HUES48 (cell line): ENCODE results near the gene TXNDC15.

Experiments
- H3K27ac ChIP-seq: one replicate; pipeline ENCODE4 v1.7.0; 2013; ENCODE audit warnings: low read depth, low read length, inconsistent platforms
- H3K27me3 ChIP-seq: 2 replicates; pipeline ENCODE4 v1.6.1; 2013; ENCODE audit warnings: mild to moderate bottlenecking, low read length; ENCODE audit not compliant: control insufficient read depth, insufficient read depth
- H3K36me3 ChIP-seq: 2 replicates; pipeline ENCODE4 v1.6.1; 2013; ENCODE audit warnings: low read length; ENCODE audit not compliant: control insufficient read depth, insufficient read depth
- H3K4me1 ChIP-seq: 2 replicates; pipeline ENCODE4 v1.6.1; 2013; ENCODE audit warnings: mild to moderate bottlenecking, low read length; ENCODE audit not compliant: control insufficient read depth, insufficient read depth
- H3K4me3 ChIP-seq: 2 replicates; pipeline ENCODE4 v1.5.1; 2013; ENCODE audit warnings: mild to moderate bottlenecking, low read depth, low read length
- H3K9ac ChIP-seq: 2 replicates; pipeline ENCODE4 v1.6.1; 2013; ENCODE audit warnings: mild to moderate bottlenecking, low read depth, low read length, moderate library complexity
- H3K9me3 ChIP-seq: 2 replicates; pipeline ENCODE4 v1.6.1; 2013; ENCODE audit warnings: low read length; ENCODE audit not compliant: control insufficient read depth, insufficient read depth

TXNDC15 gene

DNA sequence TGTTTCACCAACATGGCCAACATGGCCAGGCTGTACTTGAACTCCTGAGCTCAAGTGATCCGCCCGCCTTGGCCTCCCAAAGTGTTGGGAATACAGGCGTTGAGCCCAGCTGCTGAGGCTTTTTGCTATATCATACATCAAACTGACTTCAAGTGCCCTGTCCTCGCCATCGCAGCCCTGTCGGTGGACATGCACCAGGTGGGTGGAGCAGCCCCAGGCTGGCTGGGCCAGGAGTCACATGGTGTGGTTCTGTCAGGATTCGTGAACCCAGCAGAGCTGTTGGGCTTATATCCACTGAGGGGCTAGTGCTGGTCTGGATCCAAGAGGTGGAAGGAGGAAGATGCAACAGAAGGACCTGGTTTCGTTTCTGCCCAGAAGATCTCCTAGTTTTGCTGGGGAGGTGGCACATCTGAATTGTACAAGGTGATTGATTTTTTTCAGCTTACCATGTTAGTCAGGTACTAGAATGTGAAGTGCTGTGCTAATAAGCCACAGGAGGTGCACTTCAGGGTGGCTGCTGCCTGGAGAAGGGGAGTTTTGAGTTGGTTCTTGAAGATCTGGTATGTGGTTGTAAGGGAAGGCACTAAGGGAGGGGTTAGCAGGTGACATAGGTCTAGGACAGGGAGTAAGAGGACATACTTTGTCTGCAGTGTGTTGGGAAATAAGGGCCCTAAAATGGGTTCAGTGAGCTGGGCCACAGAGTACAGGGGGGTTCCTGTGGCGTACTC lies 46.8 kb downstream of the TXNDC15 start:
- no peak overlapping the region for H3K4me3 ChIP-seq
- H3K27me3 ChIP-seq, result no peaks in the 10 kb centered on the region
- H3K27ac ChIP-seq, result no peak overlapping the region
- H3K4me1 ChIP-seq, result no peaks in the 10 kb centered on the region
- H3K36me3 ChIP-seq, result peaks cover 36% of the 10 kb centered on the region
- H3K9ac ChIP-seq, result no peak overlapping the region
- no peaks in the 10 kb centered on the region for H3K9me3 ChIP-seq

GRCh38 chr5:134932508-134932907 lies 58.3 kb downstream of the TXNDC15 start:
- no peak overlapping the region for H3K4me3 ChIP-seq
- H3K4me1 ChIP-seq, result peaks cover 7% of the 10 kb centered on the region
- H3K36me3 ChIP-seq, result peaks cover 38% of the 10 kb centered on the region
- H3K9ac ChIP-seq, result no peak overlapping the region
- H3K27me3 ChIP-seq, result no peaks in the 10 kb centered on the region
- H3K27ac ChIP-seq, result no peak overlapping the region
- no peaks in the 10 kb centered on the region for H3K9me3 ChIP-seq

GRCh38 chr5:134934202-134934601 lies 60.0 kb downstream of the TXNDC15 start:
- Histone ChIP-seq H3K9me3 (no peaks in the 10 kb centered on the region), H3K27ac (no peak overlapping the region), H3K9ac (no peak overlapping the region), H3K4me1 (peaks cover 11% of the 10 kb centered on the region), H3K4me3 (no peak overlapping the region), H3K36me3 (peaks cover 41% of the 10 kb centered on the region), H3K27me3 (no peaks in the 10 kb centered on the region)

- H3K36me3 ChIP-seq, result peaks cover 37% of the 10 kb centered on the region
- H3K4me3 ChIP-seq, result no peak overlapping the region
- H3K9me3 ChIP-seq, result no peaks in the 10 kb centered on the region
Measured at GRCh38 chr5:134935711-134936602, 61.8 kb downstream of the TXNDC15 start.

DNA sequence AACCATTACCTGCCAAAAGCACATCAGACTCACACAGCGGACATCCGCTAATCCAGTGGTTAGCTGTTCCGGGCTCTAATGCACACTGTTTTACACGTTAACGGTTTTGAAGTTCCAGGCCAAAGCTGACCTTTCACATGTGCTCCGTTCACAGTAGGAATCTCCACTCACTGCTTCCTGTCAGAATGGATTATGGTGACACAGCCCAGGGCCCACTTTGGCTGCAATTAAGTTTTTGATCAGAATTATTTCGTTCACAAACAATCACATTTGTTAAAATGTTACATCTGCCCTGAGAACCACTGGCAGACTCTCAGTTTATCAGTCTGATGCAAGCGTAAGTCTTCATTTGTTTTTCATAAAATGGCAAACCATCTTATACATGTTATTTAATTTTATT lies 63.4 kb downstream of the TXNDC15 start:
- Histone ChIP-seq H3K9ac (no peak overlapping the region), H3K4me3 (no peak overlapping the region), H3K4me1 (peaks cover 5% of the 10 kb centered on the region), H3K9me3 (no peaks in the 10 kb centered on the region), H3K36me3 (peaks cover 32% of the 10 kb centered on the region), H3K27me3 (no peaks in the 10 kb centered on the region), H3K27ac (no peak overlapping the region)

More at GRCh38 chr5:134935711-134936602, 61.8 kb downstream of the TXNDC15 start:
- no peak overlapping the region for H3K27ac ChIP-seq
- no peaks in the 10 kb centered on the region for H3K27me3 ChIP-seq
- H3K4me1 ChIP-seq, result peaks cover 11% of the 10 kb centered on the region
- no peak overlapping the region for H3K9ac ChIP-seq

DNA sequence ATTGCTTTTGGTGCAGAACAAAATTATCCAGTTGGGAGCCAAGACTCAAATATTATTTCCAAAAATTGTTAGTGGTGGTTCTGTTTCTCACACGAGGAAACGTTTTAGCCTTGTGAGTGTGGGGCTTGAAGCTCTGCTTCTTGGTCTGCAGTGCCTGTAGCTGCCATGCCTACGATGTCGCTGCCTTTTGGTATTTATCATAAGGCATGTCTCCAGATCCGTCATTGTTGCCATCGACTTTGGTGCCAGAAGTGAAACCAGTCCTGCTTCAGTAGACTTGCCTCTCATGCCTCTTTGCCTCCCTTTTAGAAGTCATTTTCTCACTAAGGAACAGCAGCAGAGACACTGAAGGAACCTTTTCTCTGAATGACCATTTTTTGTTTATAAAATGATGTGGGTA lies 63.9 kb downstream of the TXNDC15 start:
- H3K9ac ChIP-seq, result no peak overlapping the region
- no peak overlapping the region for H3K4me3 ChIP-seq
- H3K27ac ChIP-seq, result no peak overlapping the region

DNA sequence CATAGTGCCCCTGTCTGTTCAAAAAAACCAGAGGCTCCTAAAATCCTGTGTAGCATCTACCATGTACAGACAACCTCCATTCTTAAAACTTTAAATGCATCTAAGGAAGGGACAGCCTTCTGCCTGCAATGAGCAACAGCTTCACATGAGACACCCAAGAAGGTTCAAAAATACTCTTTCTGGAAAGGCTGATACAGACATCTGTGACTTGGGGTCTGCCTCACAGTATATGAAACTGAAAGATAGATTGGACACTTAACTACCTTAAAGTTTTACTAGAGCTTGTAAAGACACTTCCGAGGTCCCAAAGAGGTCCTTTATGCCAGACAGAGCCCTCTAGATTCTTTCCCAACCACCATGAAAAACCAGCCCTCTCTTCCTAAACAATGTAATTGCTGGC lies 65.3 kb downstream of the TXNDC15 start:
- peaks cover 22% of the 10 kb centered on the region for H3K36me3 ChIP-seq

More for the DNA sequence above, 63.9 kb downstream of the TXNDC15 start:
- no peaks in the 10 kb centered on the region for H3K27me3 ChIP-seq
- peaks cover 28% of the 10 kb centered on the region for H3K36me3 ChIP-seq
- peaks cover 5% of the 10 kb centered on the region for H3K4me1 ChIP-seq
- no peaks in the 10 kb centered on the region for H3K9me3 ChIP-seq

DNA sequence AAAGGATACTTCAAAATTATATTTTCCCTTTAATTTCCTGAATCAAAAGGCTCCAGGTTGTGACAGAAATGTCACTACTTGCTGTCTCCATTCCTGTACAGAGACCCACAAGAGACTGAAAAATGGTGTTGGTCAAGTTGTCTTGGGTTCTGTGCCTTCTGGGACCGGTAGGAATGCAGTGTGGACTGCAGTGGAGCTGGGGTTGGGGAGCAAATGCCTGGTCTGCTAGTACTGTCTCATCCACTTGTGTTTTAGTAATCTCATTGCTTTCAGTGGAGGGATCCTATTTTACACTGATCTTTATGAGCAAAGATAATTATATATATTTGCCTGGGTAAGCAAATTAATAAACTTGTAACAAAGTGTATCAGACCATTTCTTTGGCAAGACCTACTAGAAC lies 69.4 kb downstream of the TXNDC15 start:
- no peaks in the 10 kb centered on the region for H3K27me3 ChIP-seq
- H3K9me3 ChIP-seq, result no peaks in the 10 kb centered on the region
- 0 out of 2 replicates have a peak, but pooled peaks cover 3% of the 10 kb centered on the region for H3K36me3 ChIP-seq
- H3K4me3 ChIP-seq, result no peak overlapping the region
- H3K27ac ChIP-seq, result no peak overlapping the region
- no peak overlapping the region for H3K9ac ChIP-seq
- no peaks in the 10 kb centered on the region for H3K4me1 ChIP-seq

More for the DNA sequence above, 65.3 kb downstream of the TXNDC15 start:
- Histone ChIP-seq H3K9me3 (no peaks in the 10 kb centered on the region), H3K27me3 (no peaks in the 10 kb centered on the region), H3K4me3 (no peak overlapping the region), H3K27ac (no peak overlapping the region), H3K4me1 (peaks cover 5% of the 10 kb centered on the region), H3K9ac (no peak overlapping the region)

GRCh38 chr5:134944630-134945029 lies 70.5 kb downstream of the TXNDC15 start:
- Histone ChIP-seq H3K27me3 (no peaks in the 10 kb centered on the region), H3K27ac (no peak overlapping the region)

GRCh38 chr5:134945041-134945440 lies 70.9 kb downstream of the TXNDC15 start:
- Histone ChIP-seq H3K4me3 (no peak overlapping the region), H3K27ac (no peak overlapping the region), H3K9me3 (no peaks in the 10 kb centered on the region), H3K36me3 (0 out of 2 replicates have a peak, but pooled peaks cover under 1% of the 10 kb centered on the region), H3K27me3 (no peaks in the 10 kb centered on the region), H3K9ac (no peak overlapping the region), H3K4me1 (no peaks in the 10 kb centered on the region)

More at GRCh38 chr5:134944630-134945029, 70.5 kb downstream of the TXNDC15 start:
- Histone ChIP-seq H3K36me3 (0 out of 2 replicates have a peak, but pooled peaks cover 3% of the 10 kb centered on the region), H3K9me3 (no peaks in the 10 kb centered on the region), H3K9ac (no peak overlapping the region), H3K4me1 (no peaks in the 10 kb centered on the region), H3K4me3 (no peak overlapping the region)

- Histone ChIP-seq H3K27ac (no peak overlapping the region), H3K4me3 (no peak overlapping the region), H3K9ac (no peak overlapping the region), H3K36me3 (no peaks in the 10 kb centered on the region), H3K9me3 (0 out of 2 replicates have a peak, but pooled peaks cover 2% of the 10 kb centered on the region), H3K27me3 (no peaks in the 10 kb centered on the region), H3K4me1 (no peaks in the 10 kb centered on the region)
Measured at GRCh38 chr5:134948911-134949310, 74.7 kb downstream of the TXNDC15 start.
